Stimulated activated CD4-positive, alpha-beta T cell treated with anti-CD3 and anti-CD28 coated beads, TNF-alpha, amount 100 ng/mL, for 48 hours (primary cell): ENCODE measurements around the gene C18orf63.
"Not testable (repeated sequence)": the region's sequence is repeated elsewhere in the genome, so short reads cannot be mapped to it uniquely, and the experiment has no call there.

Experiments used
- DNase-seq, 3 donors: peaks; one replicate each; pipeline ENCODE4 v3.0.0-alpha.2; 2020; ENCODE audit warnings: low read depth in 3 of 3

Gene C18orf63

GRCh38 chr18:74315464-74316256 lies at the start of gene C18orf63:
Gene C18orf63 (plus strand): TSS chr18:74315839. CDS start chr18:74317866, 2,027 bp downstream.
- DNase-seq, result no peak

- no peak for DNase-seq
Measured at GRCh38 chr18:74266161-74266560, 49.5 kb upstream of the C18orf63 start.

GRCh38 chr18:74268175-74268574 lies 47.5 kb upstream of the C18orf63 start:
- no peak for DNase-seq

- no peak for DNase-seq
Measured at GRCh38 chr18:74268933-74269620, 46.6 kb upstream of the C18orf63 start.

DNA sequence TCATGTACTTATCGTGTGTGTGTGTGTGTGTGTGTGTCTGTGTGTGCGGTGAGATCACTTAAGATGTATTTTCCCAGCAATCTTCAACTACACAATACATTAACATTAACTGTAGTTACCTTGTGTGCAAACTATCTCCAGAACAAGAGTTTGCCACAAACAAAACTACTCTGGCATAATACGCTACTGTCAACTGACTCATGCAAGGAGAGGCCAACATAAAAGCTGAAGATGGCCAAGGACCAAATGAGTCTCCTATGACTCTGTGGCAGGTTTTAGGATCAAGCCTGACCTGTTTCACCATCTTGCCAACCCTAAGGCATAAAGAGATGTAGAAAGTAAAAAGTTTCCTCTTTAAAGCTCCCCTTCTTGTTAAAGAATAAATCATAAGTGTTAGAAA lies 44.0 kb upstream of the C18orf63 start:
- DNase-seq, result no peak

GRCh38 chr18:74273394-74273793 lies 42.2 kb upstream of the C18orf63 start:
- no peak for DNase-seq

DNA sequence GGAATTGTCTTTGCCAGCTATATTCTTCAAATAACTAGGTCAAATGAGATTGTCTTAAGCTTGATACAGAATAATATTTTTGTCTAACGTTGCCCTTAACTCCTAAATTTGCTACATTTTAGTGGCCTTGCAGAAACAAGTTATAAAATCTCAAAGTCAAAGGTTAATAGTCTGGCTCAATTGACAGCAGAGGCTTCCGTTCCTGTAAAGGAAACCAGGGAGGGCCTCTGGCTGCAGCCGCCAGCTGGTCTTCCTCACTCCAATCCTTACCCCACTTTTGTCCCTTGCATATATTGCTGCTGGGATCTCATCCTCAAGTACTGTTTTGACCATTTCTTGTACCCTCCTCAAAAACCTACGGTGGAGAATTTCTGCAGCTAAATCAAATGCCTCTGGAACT lies 40.9 kb upstream of the C18orf63 start:
- no peak for DNase-seq

DNA sequence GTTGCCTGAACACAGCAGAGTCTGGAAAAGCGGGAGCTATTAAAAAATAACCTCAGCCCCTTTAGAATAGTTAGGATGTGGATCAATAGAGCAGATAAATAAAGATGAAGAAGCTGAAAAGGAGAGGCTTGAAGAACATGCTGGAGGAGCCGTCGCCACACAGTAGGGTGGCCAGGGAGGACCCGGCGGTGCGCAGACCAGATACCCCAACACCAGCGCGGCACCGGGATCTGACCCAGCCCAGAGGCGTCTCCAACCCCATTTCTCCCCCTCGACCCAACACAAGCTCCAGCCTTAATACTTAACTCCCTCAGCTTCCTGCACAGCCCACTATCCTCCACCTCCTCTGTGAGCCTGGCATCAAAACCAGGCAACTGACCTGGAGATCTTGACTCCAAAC lies 39.9 kb upstream of the C18orf63 start:
- DNase-seq, result no peak

- DNase-seq, result no peak
Measured at GRCh38 chr18:74276609-74277008, 39.0 kb upstream of the C18orf63 start.

DNA sequence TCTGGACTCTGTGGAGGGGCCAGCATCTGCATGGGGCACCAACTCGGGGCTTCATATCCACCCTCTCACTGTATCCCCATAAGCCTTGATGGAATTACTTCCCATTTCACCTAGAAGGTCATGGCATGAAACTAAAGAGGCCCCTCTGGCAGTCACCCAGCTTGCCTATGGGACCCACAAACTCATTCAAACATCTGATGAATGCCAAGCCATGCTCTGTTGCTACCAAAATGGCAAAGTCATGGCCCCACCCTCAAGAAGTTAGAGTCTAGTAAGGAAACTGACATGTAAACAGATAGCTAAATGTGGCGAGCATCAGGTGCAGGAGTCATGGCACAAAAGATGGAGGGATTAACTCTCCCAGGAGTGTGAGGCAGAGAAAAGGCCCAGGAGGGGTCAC lies 38.3 kb upstream of the C18orf63 start:
- DNase-seq, result no peak

DNA sequence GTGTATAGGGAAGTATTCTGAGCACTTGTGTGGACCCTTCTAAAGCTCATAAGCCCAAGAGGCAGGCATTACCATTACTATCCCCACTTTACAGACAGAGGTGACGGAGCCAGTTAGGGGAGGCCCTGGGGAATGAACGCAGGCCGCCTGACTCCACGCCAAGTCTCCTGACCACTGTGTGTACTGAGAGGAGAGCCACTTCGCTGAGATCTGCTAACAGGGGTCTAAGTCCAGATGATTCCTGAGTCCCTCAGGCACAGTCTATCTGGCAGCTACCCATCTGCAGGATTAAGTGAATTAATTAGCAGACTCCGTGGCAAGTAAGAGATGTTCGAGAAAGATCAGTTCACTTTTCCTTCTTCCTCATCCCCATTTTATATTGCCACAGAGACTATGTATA lies 37.6 kb upstream of the C18orf63 start:
- DNase-seq, result no peak

GRCh38 chr18:74278983-74279382 lies 36.7 kb upstream of the C18orf63 start:
- DNase-seq, result no peak

GRCh38 chr18:74281011-74281979 lies 34.3 kb upstream of the C18orf63 start:
- DNase-seq, result no peak

DNA sequence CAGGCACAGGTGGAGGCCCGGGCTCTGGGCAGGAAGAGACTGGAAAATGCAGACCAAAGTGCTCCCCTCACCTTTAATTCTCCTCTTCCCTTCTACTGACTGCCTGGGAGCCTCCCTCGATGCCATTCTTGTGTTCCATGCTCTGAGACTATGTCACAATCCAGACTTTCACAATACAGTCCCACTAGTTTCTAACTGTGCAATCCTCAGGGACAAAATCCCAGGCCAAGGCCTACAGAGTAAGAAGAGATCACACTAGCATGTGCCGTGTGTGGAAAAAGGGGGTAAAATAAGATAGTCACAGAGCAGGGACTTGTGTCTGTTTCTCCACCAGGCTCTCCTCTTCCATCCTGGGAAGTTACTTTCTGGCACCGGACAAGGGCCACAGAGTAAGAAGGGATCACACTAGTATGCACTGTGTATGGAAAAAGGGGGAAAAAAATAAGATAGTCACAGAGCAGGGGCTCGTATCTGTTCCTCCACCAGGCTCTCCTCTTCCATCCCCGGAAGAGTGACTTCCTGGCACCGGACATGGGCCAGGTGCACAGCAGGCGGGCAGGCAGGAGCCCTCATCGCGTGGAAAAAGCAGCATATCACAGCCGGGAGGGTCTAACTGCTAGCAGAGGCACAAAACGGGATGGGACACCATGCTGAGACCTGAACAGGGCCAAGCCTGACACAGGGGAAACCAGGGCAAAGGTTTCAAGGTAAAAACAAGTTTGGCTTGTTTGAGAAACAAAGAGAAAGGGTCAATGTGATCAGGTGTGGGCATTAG lies 33.5 kb upstream of the C18orf63 start:
- no peak for DNase-seq

GRCh38 chr18:74282755-74283554 lies 32.7 kb upstream of the C18orf63 start:
- DNase-seq, result no peak

- DNase-seq, result no peak
Measured at GRCh38 chr18:74283646-74284045, 32.0 kb upstream of the C18orf63 start.

GRCh38 chr18:74284191-74284979 lies 31.3 kb upstream of the C18orf63 start:
- DNase-seq, result no peak

GRCh38 chr18:74284980-74285355 lies 30.7 kb upstream of the C18orf63 start:
- no peak for DNase-seq

GRCh38 chr18:74285583-74285982 lies 30.1 kb upstream of the C18orf63 start:
- DNase-seq, result not testable (repeated sequence)
